Activated CD8-positive, alpha-beta memory T cell treated with anti-CD3 and anti-CD28 coated beads, Interleukin-2, amount 50 U/mL, for 1 hour (primary cell): ENCODE results near the gene PARP1.
"Not testable (repeated sequence)": the region's sequence is repeated elsewhere in the genome, so short reads cannot be mapped to it uniquely, and the experiment has no call there.

ENCODE experiments used
- DNase-seq: peaks from one replicate; pipeline ENCODE4 v3.0.0-alpha.2; 2020; ENCODE audit errors: extremely low read depth

PARP1 gene

GRCh38 chr1:226351709-226352108 lies 56.2 kb downstream of the PARP1 start:
- DNase-seq: no peak

GRCh38 chr1:226350519-226350865 lies 57.4 kb downstream of the PARP1 start:
- DNase-seq: no peak

- no peak for DNase-seq
Observed at GRCh38 chr1:226349801-226350518, 57.9 kb downstream of the PARP1 start.

- DNase-seq: no peak
Observed at GRCh38 chr1:226349081-226349480, 58.8 kb downstream of the PARP1 start.

- no peak for DNase-seq
Observed at GRCh38 chr1:226344441-226345259, 63.2 kb downstream of the PARP1 start.

DNA sequence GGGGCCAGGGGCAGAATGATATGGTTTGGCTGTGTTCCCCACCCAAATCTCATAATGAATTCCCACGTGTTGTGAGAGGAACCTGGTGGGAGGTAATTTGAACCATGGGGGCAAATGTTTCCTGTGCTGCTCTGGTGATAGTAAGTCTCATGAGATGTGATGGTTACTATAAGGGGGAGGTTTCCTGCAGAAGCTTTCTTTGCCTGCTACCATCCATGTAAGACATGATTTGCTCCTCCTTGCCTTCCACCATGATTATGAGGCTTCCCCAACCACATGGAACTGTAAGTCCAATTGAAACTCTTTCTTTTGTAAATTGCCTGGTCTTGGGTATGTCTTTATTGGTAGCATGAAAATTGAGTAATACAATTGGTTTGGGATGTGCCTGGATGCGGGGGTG lies 65.2 kb downstream of the PARP1 start:
- no peak for DNase-seq

GRCh38 chr1:226340111-226340510 lies 67.8 kb downstream of the PARP1 start:
- not testable (repeated sequence) for DNase-seq

DNA sequence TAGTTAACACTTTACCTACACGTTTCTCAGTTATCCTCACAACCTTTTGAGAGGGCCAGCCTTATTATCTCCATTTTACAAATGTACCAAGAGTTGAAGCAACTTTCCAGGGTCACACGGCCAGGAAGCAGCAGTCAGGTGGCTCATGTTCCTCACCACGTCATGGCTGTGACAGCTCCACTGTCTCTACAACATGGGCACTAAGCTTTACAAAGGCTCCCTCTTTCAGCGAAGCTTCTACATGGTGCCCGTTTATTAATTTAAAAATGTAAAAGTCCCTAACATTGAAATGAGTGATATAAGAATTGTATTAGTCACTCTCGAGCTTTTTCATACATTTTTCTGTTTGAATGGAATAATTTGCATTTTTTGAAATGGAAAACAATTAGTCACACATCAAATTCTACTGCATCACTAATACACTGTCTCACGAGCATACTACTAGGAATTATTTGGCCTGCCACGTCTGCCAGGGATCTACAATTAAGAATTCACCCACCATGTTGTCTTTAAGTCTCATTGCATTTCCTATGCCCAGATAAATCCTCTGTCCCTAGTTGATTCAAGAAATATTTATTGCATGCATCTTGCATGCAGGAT lies 70.5 kb downstream of the PARP1 start:
- DNase-seq: no peak

DNA sequence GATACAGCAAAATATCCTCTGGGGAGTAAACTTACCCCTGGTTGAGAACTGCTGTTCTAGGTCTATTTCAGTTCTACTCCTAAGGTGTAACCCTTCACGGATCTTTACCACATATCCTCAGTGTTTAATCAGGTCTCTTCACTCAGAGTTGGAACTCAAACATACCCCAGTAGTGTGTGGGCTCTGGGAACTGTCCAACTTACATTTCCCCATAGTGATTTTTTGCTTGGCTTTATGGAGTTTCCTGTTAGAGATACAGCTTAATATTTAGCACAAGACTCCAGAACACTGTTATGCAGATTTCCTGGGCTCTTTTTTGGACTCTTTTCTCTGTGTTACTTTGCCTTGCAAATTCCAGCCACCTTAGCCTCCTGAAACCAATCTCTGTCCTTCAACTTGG lies 72.2 kb downstream of the PARP1 start:
- no peak for DNase-seq

- DNase-seq: no peak
Observed at GRCh38 chr1:226332947-226333346, 74.9 kb downstream of the PARP1 start.

DNA sequence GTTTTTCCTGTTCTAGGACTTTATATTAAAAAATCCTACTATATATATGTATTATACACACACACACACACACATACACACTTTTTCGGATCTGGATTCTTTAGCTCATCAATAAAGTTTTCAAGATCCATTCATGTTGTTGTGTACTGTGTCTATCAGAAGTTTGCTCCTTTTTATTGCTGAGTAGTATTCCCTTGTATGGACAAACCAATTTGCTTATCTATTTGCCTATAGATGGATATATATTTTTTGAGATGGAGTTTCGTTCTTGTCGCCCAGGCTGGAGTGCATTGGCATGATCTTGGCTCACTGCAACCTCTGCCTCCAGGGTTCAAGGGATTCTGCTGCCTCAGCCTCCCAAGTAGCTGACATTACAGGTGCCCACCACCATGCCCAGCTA lies 78.7 kb downstream of the PARP1 start:
- DNase-seq: no peak

DNA sequence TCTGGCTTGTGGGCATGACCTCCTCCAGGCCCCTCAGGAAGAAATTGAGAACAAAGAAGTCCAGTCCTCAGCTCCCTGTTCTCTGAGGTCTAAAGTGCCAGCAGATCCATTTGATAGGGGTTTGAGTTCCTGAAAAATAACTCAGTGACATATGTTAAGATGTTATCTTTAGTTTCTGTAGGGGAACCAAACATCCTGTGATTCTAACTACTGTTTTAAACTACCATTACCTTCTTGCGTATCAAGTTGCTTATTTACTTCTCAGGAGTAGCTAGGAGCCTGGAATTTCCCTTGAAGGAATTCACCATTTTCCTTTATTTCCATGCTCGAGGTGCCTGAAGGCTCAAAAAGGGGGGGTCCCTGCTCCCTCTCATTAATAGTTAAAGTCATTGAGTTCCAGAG lies 80.1 kb downstream of the PARP1 start:
- no peak for DNase-seq

- DNase-seq: no peak
Observed at GRCh38 chr1:226325178-226325577, 82.7 kb downstream of the PARP1 start.

GRCh38 chr1:226324479-226324878 lies 83.4 kb downstream of the PARP1 start:
- DNase-seq: no peak

- no peak for DNase-seq
Observed at GRCh38 chr1:226322986-226323385, 84.9 kb downstream of the PARP1 start.

DNA sequence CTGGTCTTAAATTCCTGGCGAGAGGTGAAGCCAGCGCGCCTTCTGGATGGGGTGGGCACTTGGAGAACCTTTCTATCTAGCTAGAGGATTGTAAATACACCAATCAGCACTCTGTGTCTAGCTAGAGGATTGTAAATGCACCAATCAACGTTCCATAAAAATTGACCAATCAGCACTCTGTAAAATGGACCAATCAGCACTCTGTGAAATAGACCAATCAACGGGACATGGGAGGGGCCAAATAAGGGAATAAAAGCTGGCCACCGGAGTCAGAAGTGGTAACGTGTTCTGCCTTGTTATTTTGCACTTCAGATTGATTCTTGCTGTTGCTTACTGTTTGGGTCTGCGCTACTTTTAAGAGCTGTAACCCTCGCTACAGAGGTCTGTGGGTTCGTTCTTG lies 87.0 kb downstream of the PARP1 start:
- no peak for DNase-seq

DNA sequence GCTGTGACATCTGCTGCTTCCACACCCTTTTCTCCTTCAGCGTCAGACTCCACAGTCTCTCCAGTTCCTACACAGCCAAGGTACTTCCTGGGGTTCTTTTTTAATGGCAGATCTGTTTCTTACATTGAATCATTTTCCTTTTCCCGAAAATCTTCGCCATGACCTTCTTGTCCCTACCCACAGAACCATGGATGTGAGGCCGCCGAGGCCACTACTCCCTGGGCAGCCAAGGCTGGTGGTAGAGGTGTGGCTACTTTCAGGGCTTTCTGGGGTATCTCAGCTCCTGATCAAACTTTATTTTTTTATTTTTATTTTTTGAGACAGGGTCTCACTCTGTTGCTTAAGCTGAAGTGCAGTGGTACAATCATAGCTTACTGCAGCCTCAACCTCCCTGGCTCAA lies 89.4 kb downstream of the PARP1 start:
- no peak for DNase-seq

DNA sequence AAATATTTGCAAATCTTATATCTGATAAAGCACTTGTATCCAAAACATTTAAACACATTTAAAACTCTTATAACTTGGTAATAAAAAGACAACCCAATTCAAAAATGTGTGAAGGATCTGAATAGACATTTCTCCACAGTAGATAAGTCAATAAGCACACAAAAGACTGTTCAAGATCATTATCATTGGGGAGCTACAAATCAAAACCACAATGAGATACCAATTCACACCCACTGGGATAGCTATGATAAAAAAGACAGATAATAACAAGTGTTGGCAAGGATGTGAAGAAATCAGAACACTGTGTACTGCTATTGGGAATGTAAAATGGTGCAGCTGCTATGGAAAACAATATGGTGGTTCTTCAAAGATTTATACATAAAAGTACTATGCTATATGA lies 93.8 kb downstream of the PARP1 start:
- DNase-seq: no peak

- no peak for DNase-seq
Observed at GRCh38 chr1:226312065-226312464, 95.8 kb downstream of the PARP1 start.

DNA sequence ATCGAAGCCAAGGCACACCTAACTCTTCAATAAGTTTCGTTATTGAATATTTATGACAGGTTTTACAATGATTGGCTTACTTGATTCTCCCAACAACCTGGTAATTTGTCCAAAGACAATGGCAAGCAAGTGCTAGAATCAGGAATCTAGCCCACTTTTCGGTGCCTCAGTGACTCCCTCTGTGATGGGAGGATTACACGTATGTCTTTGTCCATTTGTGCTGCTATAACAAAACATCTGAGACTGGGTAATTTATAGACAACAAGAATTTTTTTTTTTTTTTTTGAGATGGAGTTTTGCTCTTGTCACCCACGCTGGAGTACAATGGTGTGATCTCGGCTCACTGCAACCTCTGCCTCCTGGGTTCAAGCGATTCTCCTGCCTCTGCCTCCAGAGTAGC lies 96.5 kb downstream of the PARP1 start:
- DNase-seq: no peak
